ENCODE results near the gene CWC27.
"Not testable (repeated sequence)": the region's sequence is repeated elsewhere in the genome, so short reads cannot be mapped to it uniquely, and the experiment has no call there.

Gene CWC27

GRCh38 chr5:64918083-64918482, 149.4 kb downstream of the CWC27 start:
- no peak for DNase-seq (ENCODE audit: low read depth, low spot score)

GRCh38 chr5:64921386-64921785, 152.7 kb downstream of the CWC27 start:
- DNase-seq (ENCODE audit: low read depth, low spot score): no peak

GRCh38 chr5:64923151-64923685, 154.5 kb downstream of the CWC27 start:
- peak; percentile 16 for DNase-seq (ENCODE audit: low read depth, low spot score)

GRCh38 chr5:64925123-64925522, 156.4 kb downstream of the CWC27 start:
- no peak for DNase-seq (ENCODE audit: low read depth, low spot score)

- no peak for DNase-seq (ENCODE audit: low read depth, low spot score)
Observed at GRCh38 chr5:64929833-64930232, 161.1 kb downstream of the CWC27 start.

GRCh38 chr5:64930672-64931318, 162.1 kb downstream of the CWC27 start:
- DNase-seq (ENCODE audit: low read depth, low spot score): no peak

GRCh38 chr5:64939422-64939771, 170.7 kb downstream of the CWC27 start:
- not testable (repeated sequence) for DNase-seq (ENCODE audit: low read depth, low spot score)

GRCh38 chr5:64939772-64940510, 171.2 kb downstream of the CWC27 start:
- DNase-seq (ENCODE audit: low read depth, low spot score): peak; percentile 24

- DNase-seq (ENCODE audit: low read depth, low spot score): no peak
Observed at GRCh38 chr5:64942460-64942859, 173.7 kb downstream of the CWC27 start.

GRCh38 chr5:64944868-64945267, 176.1 kb downstream of the CWC27 start:
- DNase-seq (ENCODE audit: low read depth, low spot score): no peak

- peak; percentile 81 for DNase-seq (ENCODE audit: low read depth, low spot score)
Observed at GRCh38 chr5:64947031-64947430, 178.3 kb downstream of the CWC27 start.

GRCh38 chr5:64947801-64948200, 179.1 kb downstream of the CWC27 start:
- DNase-seq (ENCODE audit: low read depth, low spot score): no peak

GRCh38 chr5:64949331-64949730, 180.6 kb downstream of the CWC27 start:
- no peak for DNase-seq (ENCODE audit: low read depth, low spot score)

- DNase-seq (ENCODE audit: low read depth, low spot score): no peak
Observed at GRCh38 chr5:64952951-64953673, 184.4 kb downstream of the CWC27 start.

- no peak for DNase-seq (ENCODE audit: low read depth, low spot score)
Observed at GRCh38 chr5:64954518-64954917, 185.8 kb downstream of the CWC27 start.

GRCh38 chr5:64958757-64959391, 190.1 kb downstream of the CWC27 start:
- peak; percentile 45 for DNase-seq (ENCODE audit: low read depth, low spot score)

GRCh38 chr5:64963278-64963677, 194.5 kb downstream of the CWC27 start:
- no peak for DNase-seq (ENCODE audit: low read depth, low spot score)

- DNase-seq (ENCODE audit: low read depth, low spot score): no peak
Observed at GRCh38 chr5:64968591-64969110, 199.9 kb downstream of the CWC27 start.

- no peak for DNase-seq (ENCODE audit: low read depth, low spot score)
Observed at GRCh38 chr5:64969578-64969977, 200.8 kb downstream of the CWC27 start.

- no peak for DNase-seq (ENCODE audit: low read depth, low spot score)
Observed at GRCh38 chr5:64971513-64971912, 202.8 kb downstream of the CWC27 start.

GRCh38 chr5:64971990-64972389, 203.3 kb downstream of the CWC27 start:
- no peak for DNase-seq (ENCODE audit: low read depth, low spot score)

GRCh38 chr5:64972591-64972990, 203.9 kb downstream of the CWC27 start:
- DNase-seq (ENCODE audit: low read depth, low spot score): no peak
